GM19023 (cell line): ENCODE results near the gene TMEM174.

Source experiments
- ATAC-seq: cut with Tn5 transposase; IDR thresholded peaks from one replicate; pipeline ENCODE4 v1.9.1; 2021; ENCODE audit warnings: mild to moderate bottlenecking, moderate library complexity; ENCODE audit not compliant: unreplicated experiment

TMEM174 gene

DNA sequence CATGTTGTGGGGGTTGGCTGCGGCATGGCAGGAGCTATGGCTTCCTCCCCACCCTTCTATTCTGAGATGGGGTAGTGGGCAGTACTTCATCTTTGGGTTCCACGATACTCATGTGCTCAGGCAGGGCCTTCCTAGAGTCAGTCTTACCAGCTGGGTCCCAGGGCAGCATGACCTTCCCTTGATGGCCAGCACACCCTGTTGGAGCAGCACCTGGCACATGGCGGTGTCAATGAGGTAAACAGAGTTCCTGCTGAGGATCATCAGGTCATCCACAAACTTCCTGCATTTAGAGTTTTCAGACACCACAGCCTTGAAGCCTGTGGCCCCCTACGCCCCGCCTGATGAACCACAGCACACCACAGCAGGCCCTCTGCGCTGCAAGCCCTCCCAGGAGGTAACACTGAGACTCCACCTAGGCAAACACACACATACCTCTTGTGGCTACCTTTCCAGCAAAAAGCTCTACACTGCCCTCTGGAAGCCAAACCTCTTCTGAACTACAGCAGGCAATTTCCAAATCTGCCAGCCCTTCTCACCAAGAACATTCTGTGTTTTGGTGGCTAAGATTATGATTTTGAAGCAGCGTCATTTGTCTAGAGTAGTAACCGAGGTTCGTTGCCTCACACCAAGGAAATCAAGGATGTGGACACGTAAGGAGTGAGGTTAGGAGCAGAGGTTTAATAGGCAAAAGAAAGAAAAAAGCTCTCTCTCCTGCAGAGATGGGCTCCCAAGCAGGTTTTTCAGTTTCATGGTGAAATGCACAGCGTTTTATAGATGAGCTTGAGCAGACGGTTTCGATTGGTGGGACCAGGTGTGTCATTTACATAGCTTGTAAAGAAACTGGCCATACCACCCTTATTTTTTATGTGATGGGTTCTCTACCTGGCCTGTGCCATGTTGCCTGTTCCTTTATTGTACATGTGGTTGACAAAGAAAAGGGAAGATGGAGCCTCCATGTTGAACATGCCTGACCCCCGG, 20.3 kb upstream of the TMEM174 start:
- ATAC-seq: no peak

- ATAC-seq: no peak
These were observed 19.5 kb upstream of the TMEM174 start for GRCh38 chr5:73153513-73153912.

GRCh38 chr5:73154208-73155006, 18.6 kb upstream of the TMEM174 start:
- ATAC-seq: no peak

- no peak for ATAC-seq
These were observed 17.4 kb upstream of the TMEM174 start for GRCh38 chr5:73155271-73156222.

- no peak for ATAC-seq
These were observed 15.3 kb upstream of the TMEM174 start for GRCh38 chr5:73157414-73158303.

DNA sequence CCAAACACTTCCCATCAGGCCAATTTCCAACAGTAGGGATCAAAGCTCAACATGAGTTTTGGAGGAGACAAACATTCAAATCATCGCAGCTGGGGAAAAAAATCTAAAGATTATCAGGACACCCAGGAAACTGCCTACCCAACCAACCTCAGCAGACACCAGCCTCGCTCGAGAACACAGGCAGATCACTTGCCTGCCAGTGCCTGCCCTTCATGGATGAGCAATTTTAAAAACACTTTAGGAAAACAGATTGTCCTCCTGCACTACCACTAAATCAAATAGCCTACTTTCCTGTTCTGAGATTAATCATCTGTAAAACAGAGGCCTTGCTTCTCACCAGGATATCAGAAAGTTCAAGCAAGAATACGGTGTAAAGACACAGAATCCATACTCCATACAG, 14.7 kb upstream of the TMEM174 start:
- no peak for ATAC-seq

GRCh38 chr5:73160239-73160671, 12.7 kb upstream of the TMEM174 start:
- ATAC-seq: no peak

GRCh38 chr5:73170522-73170921, 2.5 kb upstream of the TMEM174 start:
- no peak for ATAC-seq

DNA sequence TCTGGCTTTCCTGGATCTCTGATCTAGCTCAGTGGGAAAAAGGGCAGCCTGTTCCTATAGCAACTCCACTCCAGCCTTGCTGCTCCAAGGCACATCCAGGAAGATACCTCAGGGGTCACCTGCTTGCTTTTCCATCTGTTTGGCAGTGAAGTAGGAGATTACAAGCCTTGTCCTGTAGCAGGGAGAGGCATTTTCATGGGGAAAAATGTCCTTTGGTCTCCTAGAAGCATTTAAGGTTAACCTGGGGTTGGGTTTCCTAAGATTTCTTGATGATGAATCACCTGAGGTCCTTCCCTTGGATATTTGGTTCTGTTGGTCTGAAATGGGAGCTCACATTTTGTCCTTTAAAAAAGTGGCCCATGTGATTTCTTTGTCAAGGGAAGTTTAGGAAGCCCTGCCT, 1.5 kb upstream of the TMEM174 start:
- no peak for ATAC-seq

DNA sequence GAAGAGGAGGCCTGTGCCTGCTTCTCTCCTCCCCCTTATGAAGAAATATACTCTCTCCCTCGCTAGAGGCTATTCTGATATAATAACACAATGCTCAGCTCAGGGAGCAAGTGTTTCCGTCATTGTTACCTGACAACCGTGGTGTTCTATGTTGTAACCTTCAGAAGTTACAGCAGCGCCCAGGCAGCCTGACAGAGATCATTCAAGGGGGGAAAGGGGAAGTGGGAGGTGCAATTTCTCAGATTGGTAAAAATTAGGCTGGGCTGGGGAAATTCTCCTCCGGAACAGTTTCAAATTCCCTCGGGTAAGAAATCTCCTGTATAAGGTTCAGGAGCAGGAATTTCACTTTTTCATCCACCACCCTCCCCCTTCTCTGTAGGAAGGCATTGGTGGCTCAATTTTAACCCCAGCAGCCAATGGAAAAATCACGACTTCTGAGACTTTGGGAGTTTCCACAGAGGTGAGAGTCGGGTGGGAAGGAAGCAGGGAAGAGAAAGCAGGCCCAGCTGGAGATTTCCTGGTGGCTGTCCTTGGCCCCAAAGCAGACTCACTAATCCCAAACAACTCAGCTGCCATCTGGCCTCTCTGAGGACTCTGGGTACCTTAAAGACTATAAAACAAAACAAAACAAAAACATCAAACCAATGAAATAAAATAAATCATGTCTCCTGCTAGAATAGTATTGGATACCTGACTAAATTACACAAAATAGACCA, 1.3 kb downstream of the TMEM174 start:
- no peak for ATAC-seq

DNA sequence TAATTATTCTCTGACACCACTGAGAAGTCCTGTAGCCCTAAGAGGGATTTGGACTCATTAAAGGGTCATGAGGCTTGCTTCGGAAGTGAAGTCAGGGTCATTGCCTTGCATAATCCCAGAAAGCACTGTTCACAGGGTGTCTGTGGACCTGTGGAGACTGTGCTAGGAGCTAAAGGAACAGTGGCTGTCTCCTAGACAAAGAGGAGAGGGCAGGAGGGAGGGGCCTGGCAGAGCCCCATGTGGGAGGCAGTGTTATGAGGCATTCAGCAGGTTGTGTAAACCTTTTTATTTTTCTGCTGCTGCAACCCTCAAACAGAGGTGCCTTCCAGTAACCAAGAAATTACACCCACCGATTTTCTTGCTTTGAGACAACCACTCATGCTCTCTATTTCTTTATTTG, 3.3 kb downstream of the TMEM174 start:
- ATAC-seq: no peak

DNA sequence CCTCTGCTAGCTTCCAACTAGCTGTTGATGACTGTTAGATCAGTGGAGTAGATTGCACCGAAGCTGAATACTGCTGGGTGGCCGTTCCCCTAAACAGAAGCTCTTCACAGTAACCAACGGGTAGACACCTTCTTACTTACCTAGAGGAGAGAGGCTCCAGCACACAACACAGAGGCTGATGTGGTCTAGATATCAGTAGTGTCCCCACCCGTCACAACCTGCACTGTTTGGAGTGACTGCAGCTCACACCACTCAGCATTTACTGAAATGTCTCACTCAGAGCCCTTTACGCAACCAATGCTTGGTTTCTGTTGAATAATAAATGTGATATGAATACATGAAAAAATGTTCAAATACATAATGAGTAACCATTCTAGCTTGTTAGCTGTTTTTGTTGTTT, 5.3 kb downstream of the TMEM174 start:
- no peak for ATAC-seq

- no peak for ATAC-seq
These were observed 6.7 kb downstream of the TMEM174 start for GRCh38 chr5:73179730-73180129.

GRCh38 chr5:73180566-73180965, 7.6 kb downstream of the TMEM174 start:
- no peak for ATAC-seq

- no peak for ATAC-seq
These were observed 9.3 kb downstream of the TMEM174 start for GRCh38 chr5:73182307-73182706.

DNA sequence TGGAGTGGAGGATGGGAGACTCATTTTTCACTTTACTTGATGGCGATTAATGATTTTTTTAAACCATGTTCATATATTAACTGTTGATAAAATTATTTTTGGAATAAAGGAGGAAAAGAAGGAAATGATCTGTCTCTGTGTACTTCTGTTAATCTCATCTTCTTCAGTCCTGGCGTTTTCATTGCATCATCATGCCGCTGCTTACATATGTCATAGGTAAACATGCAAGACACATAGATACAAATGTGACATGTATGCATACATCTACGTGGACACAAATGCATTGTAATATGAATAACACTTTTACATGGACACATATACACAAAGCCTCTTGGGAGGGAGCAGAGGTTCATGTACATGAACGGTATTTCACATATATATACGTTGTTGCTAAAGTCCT, 10.0 kb downstream of the TMEM174 start:
- ATAC-seq: no peak

- ATAC-seq: no peak
These were observed 10.5 kb downstream of the TMEM174 start for GRCh38 chr5:73183481-73183891.

GRCh38 chr5:73186976-73187375, 14.0 kb downstream of the TMEM174 start:
- ATAC-seq: no peak
